CD4-positive, CD25-positive, alpha-beta regulatory T cell (primary cell): Measurements from ENCODE around the gene URB1. TPM values are rescaled to one million over a fixed set of nuclear protein-coding genes. Genes with fewer than 3 reads are reported as not detected.

Experiments
- ATAC-seq, 2 donors: fragments of 150-1000 bp; cut with Tn5 transposase; one replicate each; pipeline ENCODE4 v1.10.0; 2021; ENCODE audit warnings: low read depth in 2 of 2, moderate number of reproducible peaks in 2 of 2, moderate library complexity in 1 of 2
- DNase-seq, 3 donors: peaks; one replicate each; pipeline versions ENCODE4 v3.0.0 to v3.0.0-alpha.2; 2012 to 2022; ENCODE audit warnings: mixed read lengths in 1 of 3
- H3K27ac ChIP-seq: one replicate; pipeline ENCODE4 v1.7.0; 2013; ENCODE audit warnings: mild to moderate bottlenecking, low read length; ENCODE audit not compliant: insufficient read depth, poor library complexity, severe bottlenecking
- H3K27me3 ChIP-seq: one replicate; pipeline ENCODE4 v1.7.0; 2013; ENCODE audit warnings: low read length; ENCODE audit not compliant: control insufficient read depth, insufficient read depth
- H3K36me3 ChIP-seq: one replicate; pipeline ENCODE4 v1.7.0; 2013; ENCODE audit warnings: mild to moderate bottlenecking, low read length, moderate library complexity; ENCODE audit not compliant: control insufficient read depth, insufficient read depth
- H3K4me1 ChIP-seq: 2 replicates; pipeline ENCODE4 v1.7.0; 2013; ENCODE audit warnings: mild to moderate bottlenecking, low read length; ENCODE audit not compliant: insufficient read depth, control insufficient read depth, poor library complexity, severe bottlenecking
- H3K4me3 ChIP-seq: one replicate; pipeline ENCODE4 v1.7.0; 2013; ENCODE audit warnings: low read depth, mild to moderate bottlenecking, low read length, moderate library complexity
- H3K9me3 ChIP-seq, 2 experiments: 1 replicate in 1 of 2; 2 replicates in 1 of 2; pipeline ENCODE4 v1.7.0; 2013; ENCODE audit warnings: low read length in 2 of 2, mild to moderate bottlenecking in 1 of 2, moderate library complexity in 1 of 2; ENCODE audit not compliant: control insufficient read depth in 2 of 2
- H3K27ac Mint-ChIP-seq, 3 donors: one replicate each; pipeline ENCODE4 v1.8.0; 2020 to 2022; ENCODE audit warnings: mild to moderate bottlenecking in 3 of 3, mixed read lengths in 3 of 3, moderate library complexity in 2 of 3
- H3K27me3 Mint-ChIP-seq: one replicate; pipeline ENCODE4 v1.8.0; 2022; ENCODE audit warnings: mild to moderate bottlenecking, mixed read lengths
- H3K36me3 Mint-ChIP-seq: one replicate; pipeline ENCODE4 v1.8.0; 2020; ENCODE audit warnings: mixed read lengths
- H3K4me1 Mint-ChIP-seq, 4 donors: one replicate each; pipeline ENCODE4 v1.8.0; 2020 to 2022; ENCODE audit warnings: mixed read lengths in 4 of 4, mild to moderate bottlenecking in 1 of 4
- H3K4me3 Mint-ChIP-seq, 4 donors: one replicate each; pipeline ENCODE4 v1.8.0; 2020 to 2022; ENCODE audit warnings: mild to moderate bottlenecking in 4 of 4, mixed read lengths in 4 of 4, moderate library complexity in 3 of 4
- H3K9me3 Mint-ChIP-seq, 7 donors: one replicate each; pipeline ENCODE4 v1.8.0; 2020 to 2022; ENCODE audit warnings: mixed read lengths in 7 of 7, mild to moderate bottlenecking in 3 of 7, moderate library complexity in 2 of 7
- polyA plus RNA-seq, 4 donors: library from polyadenylated mRNA; unstranded; fragments of 300-500 nt; fragmentation: Illumina TruSeq; gene quantifications; one replicate each; pipeline ENCODE4 v1.2.3, GENCODE V29; 2021
- total RNA-seq: library from RNA; stranded (reverse); gene quantifications from one replicate; pipeline ENCODE4 v1.2.3, GENCODE V29; 2022

The URB1 gene
- total and polyA plus RNA-seq, 5 donors from 2014 or later: 1.5 to 9.4 (median 2.8) TPM

- Mint-ChIP-seq H3K4me3 (no peak overlapping the region), H3K36me3 (peaks cover 19% of the 10 kb centered on the region), H3K9me3 (no peaks in the 10 kb centered on the region), H3K27me3 (no peaks in the 10 kb centered on the region), H3K4me1 (no peaks in the 10 kb centered on the region), H3K27ac (no peak overlapping the region)
- Histone ChIP-seq H3K27ac (no peak overlapping the region), H3K27me3 (no peaks in the 10 kb centered on the region), H3K9me3 (no peaks in the 10 kb centered on the region), H3K4me3 (no peak overlapping the region), H3K36me3 (peaks cover 22% of the 10 kb centered on the region), H3K4me1 (no peaks in the 10 kb centered on the region)
- ATAC-seq (no peak), DNase-seq (no peak)
Measured at GRCh38 chr21:32309906-32310460, 82.8 kb downstream of the URB1 start.

GRCh38 chr21:32308696-32309095 lies 84.1 kb downstream of the URB1 start:
- no peak for DNase-seq
- Histone ChIP-seq H3K4me3 (no peak overlapping the region), H3K9me3 (no peaks in the 10 kb centered on the region), H3K27me3 (no peaks in the 10 kb centered on the region), H3K36me3 (peaks cover 12% of the 10 kb centered on the region), H3K27ac (no peak overlapping the region), H3K4me1 (no peaks in the 10 kb centered on the region)
- ATAC-seq: no peak
- Mint-ChIP-seq H3K27me3 (no peaks in the 10 kb centered on the region), H3K4me3 (no peak overlapping the region), H3K36me3 (peaks cover 15% of the 10 kb centered on the region), H3K4me1 (no peaks in the 10 kb centered on the region), H3K27ac (no peak overlapping the region), H3K9me3 (no peaks in the 10 kb centered on the region)

GRCh38 chr21:32307706-32308105 lies 85.1 kb downstream of the URB1 start:
- Mint-ChIP-seq H3K4me1 (no peaks in the 10 kb centered on the region), H3K4me3 (no peak overlapping the region), H3K36me3 (peaks cover 8% of the 10 kb centered on the region), H3K27me3 (no peaks in the 10 kb centered on the region), H3K27ac (no peak overlapping the region), H3K9me3 (no peaks in the 10 kb centered on the region)
- Histone ChIP-seq H3K4me3 (no peak overlapping the region), H3K27ac (no peak overlapping the region), H3K4me1 (no peaks in the 10 kb centered on the region), H3K9me3 (no peaks in the 10 kb centered on the region), H3K27me3 (no peaks in the 10 kb centered on the region), H3K36me3 (peaks cover 7% of the 10 kb centered on the region)
- ATAC-seq (no peak), DNase-seq (no peak)

GRCh38 chr21:32306021-32306780 lies 86.6 kb downstream of the URB1 start:
- DNase-seq (no peak), ATAC-seq (no peak)
- Histone ChIP-seq H3K27me3 (no peaks in the 10 kb centered on the region), H3K4me1 (no peaks in the 10 kb centered on the region), H3K36me3 (no peaks in the 10 kb centered on the region), H3K27ac (no peak overlapping the region), H3K4me3 (no peak overlapping the region), H3K9me3 (no peaks in the 10 kb centered on the region)
- H3K9me3 Mint-ChIP-seq: peaks cover 0 to 1% (median 0%) of the 10 kb centered on the region in 7 donors
- H3K27me3 Mint-ChIP-seq: no peaks in the 10 kb centered on the region
- peaks cover 11% of the 10 kb centered on the region for H3K36me3 Mint-ChIP-seq
- H3K4me3 Mint-ChIP-seq: no peak overlapping the region
- H3K4me1 Mint-ChIP-seq: no peaks in the 10 kb centered on the region
- no peak overlapping the region for H3K27ac Mint-ChIP-seq

- Mint-ChIP-seq H3K9me3 (peaks cover 0 to 1% (median 0%) of the 10 kb centered on the region in 7 donors), H3K4me3 (no peak overlapping the region), H3K36me3 (peaks cover 13% of the 10 kb centered on the region), H3K4me1 (no peaks in the 10 kb centered on the region), H3K27ac (no peak overlapping the region), H3K27me3 (no peaks in the 10 kb centered on the region)
- Histone ChIP-seq H3K9me3 (no peaks in the 10 kb centered on the region), H3K4me3 (no peak overlapping the region), H3K27ac (no peak overlapping the region), H3K27me3 (no peaks in the 10 kb centered on the region), H3K4me1 (no peaks in the 10 kb centered on the region), H3K36me3 (no peaks in the 10 kb centered on the region)
- no peak for DNase-seq
- no peak for ATAC-seq
Measured at GRCh38 chr21:32304998-32305397, 87.8 kb downstream of the URB1 start.

GRCh38 chr21:32303385-32303784 lies 89.4 kb downstream of the URB1 start:
- H3K4me1 Mint-ChIP-seq: no peaks in the 10 kb centered on the region
- no peak overlapping the region for H3K4me3 Mint-ChIP-seq
- Histone ChIP-seq H3K27ac (no peak overlapping the region), H3K9me3 (no peaks in the 10 kb centered on the region), H3K27me3 (no peaks in the 10 kb centered on the region), H3K4me1 (no peaks in the 10 kb centered on the region), H3K36me3 (no peaks in the 10 kb centered on the region), H3K4me3 (no peak overlapping the region)
- peaks cover 0 to 1% (median 0%) of the 10 kb centered on the region in 7 donors for H3K9me3 Mint-ChIP-seq
- ATAC-seq (no peak), DNase-seq (no peak)
- H3K27me3 Mint-ChIP-seq: no peaks in the 10 kb centered on the region
- H3K36me3 Mint-ChIP-seq: peaks cover 13% of the 10 kb centered on the region
- no peak overlapping the region for H3K27ac Mint-ChIP-seq

- DNase-seq: no peak
- no peaks in the 10 kb centered on the region for H3K4me1 Mint-ChIP-seq
- no peak overlapping the region for H3K4me3 Mint-ChIP-seq
- H3K27me3 Mint-ChIP-seq: no peaks in the 10 kb centered on the region
- Histone ChIP-seq H3K9me3 (no peaks in the 10 kb centered on the region), H3K36me3 (no peaks in the 10 kb centered on the region), H3K4me3 (no peak overlapping the region), H3K4me1 (no peaks in the 10 kb centered on the region), H3K27ac (no peak overlapping the region), H3K27me3 (no peaks in the 10 kb centered on the region)
- no peak for ATAC-seq
- peaks cover 13% of the 10 kb centered on the region for H3K36me3 Mint-ChIP-seq
- H3K27ac Mint-ChIP-seq: no peak overlapping the region
- peaks cover 0 to 1% (median 0%) of the 10 kb centered on the region in 7 donors for H3K9me3 Mint-ChIP-seq
Measured at GRCh38 chr21:32302560-32302959, 90.3 kb downstream of the URB1 start.

- H3K36me3 Mint-ChIP-seq: peaks cover 10% of the 10 kb centered on the region
- Histone ChIP-seq H3K4me3 (no peak overlapping the region), H3K4me1 (no peaks in the 10 kb centered on the region), H3K36me3 (no peaks in the 10 kb centered on the region), H3K27ac (no peak overlapping the region), H3K27me3 (no peaks in the 10 kb centered on the region), H3K9me3 (no peaks in the 10 kb centered on the region)
- H3K9me3 Mint-ChIP-seq: peaks cover 0 to 3% (median 0%) of the 10 kb centered on the region in 7 donors
- no peak for DNase-seq
- ATAC-seq: no peak
- H3K27me3 Mint-ChIP-seq: no peaks in the 10 kb centered on the region
- H3K4me3 Mint-ChIP-seq: no peak overlapping the region
- no peak overlapping the region for H3K27ac Mint-ChIP-seq
- no peaks in the 10 kb centered on the region for H3K4me1 Mint-ChIP-seq
Measured at GRCh38 chr21:32301596-32301995, 91.2 kb downstream of the URB1 start.
